Tibial nerve (tissue), 4 donors: Measurements from ENCODE around the gene DCUN1D3.

Source experiments
- EP300 ChIP-seq, 2 donors: sonication (generic); formaldehyde crosslinking; IDR thresholded peaks; one replicate each; pipeline ENCODE4 v1.6.1; 2017; ENCODE audit warnings: antibody characterized with exemption in 2 of 2, mild to moderate bottlenecking in 1 of 2
- POLR2A ChIP-seq, 2 donors: fragments of 450-650 bp; IDR thresholded peaks; one replicate each; pipeline ENCODE4 v1.6.1; 2017; ENCODE audit warnings: antibody characterized with exemption in 2 of 2, mild to moderate bottlenecking in 2 of 2, moderate library complexity in 2 of 2
- TF ChIP-seq, protein P1 (sequence below), 5 experiments: fragments of 200-600 bp in 3 of 5; fragments of 450-650 bp in 2 of 5; sonication (generic) in 3 of 5; IDR thresholded peaks; one replicate each; pipeline ENCODE4 v1.5.1; 2016 to 2019; ENCODE audit warnings: antibody characterized with exemption in 5 of 5, mild to moderate bottlenecking in 3 of 5, moderate library complexity in 2 of 5

DNA sequence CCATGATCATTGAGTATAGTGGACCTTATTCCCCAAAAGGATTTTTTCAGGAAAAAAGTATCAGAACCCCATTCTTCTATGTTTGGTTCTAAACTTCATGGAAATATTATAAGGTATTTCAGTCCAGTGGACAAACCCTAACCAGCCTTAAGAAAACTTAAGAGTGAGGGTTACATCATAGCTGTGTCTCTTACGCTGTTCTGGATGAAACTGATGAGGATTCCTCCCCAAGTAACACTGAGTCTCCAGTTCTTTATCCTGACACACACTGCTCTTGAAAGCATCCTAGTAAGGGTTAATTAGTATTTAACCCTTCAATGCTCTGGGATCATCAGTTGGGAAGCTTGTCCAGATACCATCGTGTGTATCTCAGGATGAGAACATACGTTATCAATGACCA, 5.4 kb upstream of the DCUN1D3 start:
- TF ChIP-seq, protein P1, sequence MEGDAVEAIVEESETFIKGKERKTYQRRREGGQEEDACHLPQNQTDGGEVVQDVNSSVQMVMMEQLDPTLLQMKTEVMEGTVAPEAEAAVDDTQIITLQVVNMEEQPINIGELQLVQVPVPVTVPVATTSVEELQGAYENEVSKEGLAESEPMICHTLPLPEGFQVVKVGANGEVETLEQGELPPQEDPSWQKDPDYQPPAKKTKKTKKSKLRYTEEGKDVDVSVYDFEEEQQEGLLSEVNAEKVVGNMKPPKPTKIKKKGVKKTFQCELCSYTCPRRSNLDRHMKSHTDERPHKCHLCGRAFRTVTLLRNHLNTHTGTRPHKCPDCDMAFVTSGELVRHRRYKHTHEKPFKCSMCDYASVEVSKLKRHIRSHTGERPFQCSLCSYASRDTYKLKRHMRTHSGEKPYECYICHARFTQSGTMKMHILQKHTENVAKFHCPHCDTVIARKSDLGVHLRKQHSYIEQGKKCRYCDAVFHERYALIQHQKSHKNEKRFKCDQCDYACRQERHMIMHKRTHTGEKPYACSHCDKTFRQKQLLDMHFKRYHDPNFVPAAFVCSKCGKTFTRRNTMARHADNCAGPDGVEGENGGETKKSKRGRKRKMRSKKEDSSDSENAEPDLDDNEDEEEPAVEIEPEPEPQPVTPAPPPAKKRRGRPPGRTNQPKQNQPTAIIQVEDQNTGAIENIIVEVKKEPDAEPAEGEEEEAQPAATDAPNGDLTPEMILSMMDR (IDR thresholded peaks at IDR 0.05) = no peak
- TF ChIP-seq POLR2A (IDR thresholded peaks at IDR 0.05) (no peak), EP300 (IDR thresholded peaks at IDR 0.05) (no peak)
